HEK293 (cell line): Measurements from ENCODE around the gene C4BPB.

Source experiments
- CTCF ChIA-PET: fragments of 350-600 bp; formaldehyde crosslinking; extraction: SDS; loops from one replicate; lab custom pipeline; 2021; ENCODE audit warnings: antibody characterized with exemption; lab: Yijun Ruan, JAX
- POLR2A ChIA-PET: fragments of 300-600 bp; formaldehyde crosslinking; extraction: SDS; loops from one replicate; lab custom pipeline; 2020; ENCODE audit warnings: antibody characterized with exemption, inconsistent platforms; lab: Yijun Ruan, JAX
- H3K27ac ChIP-seq: fragments of 200-500 bp; sonication (Bioruptor generic); 2 replicates; pipeline ENCODE4 v1.5.1; 2014; ENCODE audit warnings: low read depth, low read length, control low read depth, inconsistent platforms; ENCODE audit errors: extremely low read depth
- H3K36me3 ChIP-seq, 2 experiments: fragments of 200-500 bp in 1 of 2; sonication (Bioruptor generic) in 1 of 2; 1 replicate in 1 of 2; 2 replicates in 1 of 2; pipeline ENCODE4 v1.5.1; 2014 to 2017; ENCODE audit warnings: inconsistent platforms in 2 of 2, low read length in 2 of 2; ENCODE audit not compliant: control insufficient read depth in 2 of 2, insufficient read depth in 1 of 2
- H3K4me1 ChIP-seq: fragments of 200-500 bp; sonication (Bioruptor generic); 2 replicates; pipeline ENCODE4 v1.5.1; 2014; ENCODE audit warnings: mild to moderate bottlenecking, low read length, inconsistent platforms; ENCODE audit not compliant: control insufficient read depth, insufficient read depth
- H3K4me3 ChIP-seq: 2 replicates; pipeline ENCODE4 v1.5.1; 2011; ENCODE audit warnings: low read depth, mild to moderate bottlenecking, control low read depth, low read length, moderate library complexity
- H3K9me3 ChIP-seq: fragments of 200-500 bp; sonication (Bioruptor generic); 2 replicates; pipeline ENCODE4 v1.5.1; 2014; ENCODE audit warnings: low read depth, low read length, inconsistent platforms; ENCODE audit not compliant: control insufficient read depth, insufficient read depth
- INSM2 ChIP-seq: fragments of 450-650 bp; formaldehyde crosslinking; IDR thresholded peaks from 2 replicates; pipeline ENCODE4 v1.5.1; 2016; ENCODE audit warnings: missing biosample characterization, missing genetic modification characterization
- RBAK ChIP-seq: fragments of 450-650 bp; formaldehyde crosslinking; IDR thresholded peaks from 2 replicates; pipeline ENCODE4 v1.5.1; 2016; ENCODE audit warnings: missing biosample characterization, missing genetic modification characterization
- SP3 ChIP-seq: fragments of 450-650 bp; formaldehyde crosslinking; IDR thresholded peaks from 2 replicates; pipeline ENCODE4 v1.5.1; 2016; ENCODE audit warnings: missing biosample characterization, missing genetic modification characterization
- ZBTB1 ChIP-seq: fragments of 450-650 bp; formaldehyde crosslinking; IDR thresholded peaks from 2 replicates; pipeline ENCODE4 v1.5.1; 2016; ENCODE audit warnings: missing biosample characterization, missing genetic modification characterization
- ZBTB10 ChIP-seq: fragments of 450-650 bp; formaldehyde crosslinking; IDR thresholded peaks from 2 replicates; pipeline ENCODE4 v1.5.1; 2016; ENCODE audit warnings: missing biosample characterization, missing genetic modification characterization
- ZBTB7A ChIP-seq: fragments of 450-650 bp; formaldehyde crosslinking; IDR thresholded peaks from 2 replicates; pipeline ENCODE4 v1.5.1; 2016; ENCODE audit warnings: low read depth, missing biosample characterization, missing genetic modification characterization
- ZFP3 ChIP-seq: fragments of 450-650 bp; formaldehyde crosslinking; IDR thresholded peaks from 2 replicates; pipeline ENCODE4 v1.5.1; 2016; ENCODE audit warnings: low read depth, missing biosample characterization, missing genetic modification characterization
- ZNF274 ChIP-seq, 2 experiments: fragments of 200-500 bp in 1 of 2; fragments of 450-650 bp in 1 of 2; sonication (Bioruptor generic) in 1 of 2; formaldehyde crosslinking in 1 of 2; IDR thresholded peaks; 2 replicates each; pipeline versions ENCODE4 v1.5.1 to v1.6.1; 2014 to 2016; ENCODE audit warnings: borderline replicate concordance in 1 of 2, inconsistent platforms in 1 of 2, low read length in 1 of 2, missing biosample characterization in 1 of 2, missing genetic modification characterization in 1 of 2
- ZNF488 ChIP-seq: fragments of 450-650 bp; formaldehyde crosslinking; IDR thresholded peaks from 2 replicates; pipeline ENCODE4 v1.5.1; 2016; ENCODE audit warnings: missing biosample characterization, missing genetic modification characterization
- ZNF514 ChIP-seq: fragments of 450-650 bp; formaldehyde crosslinking; IDR thresholded peaks from 2 replicates; pipeline ENCODE4 v1.5.1; 2016; ENCODE audit warnings: missing biosample characterization, missing genetic modification characterization
- ZNF549 ChIP-seq: fragments of 450-650 bp; IDR thresholded peaks from 2 replicates; pipeline ENCODE4 v1.5.1; 2018; ENCODE audit warnings: missing biosample characterization, missing genetic modification characterization, mild to moderate bottlenecking, inconsistent platforms, moderate library complexity
- ZNF555 ChIP-seq: fragments of 450-650 bp; formaldehyde crosslinking; conservative IDR thresholded peaks from 2 replicates; pipeline ENCODE4 v1.5.1; 2017; ENCODE audit warnings: missing biosample characterization, mild to moderate bottlenecking, missing genetic modification characterization, inconsistent platforms
- ZNF560 ChIP-seq: fragments of 450-650 bp; formaldehyde crosslinking; IDR thresholded peaks from 2 replicates; pipeline ENCODE4 v1.5.1; 2017; ENCODE audit warnings: missing biosample characterization, missing genetic modification characterization, borderline replicate concordance
- ZNF596 ChIP-seq: fragments of 450-650 bp; IDR thresholded peaks from 2 replicates; pipeline ENCODE4 v1.5.0; 2018; ENCODE audit warnings: missing biosample characterization, mild to moderate bottlenecking, missing genetic modification characterization, moderate library complexity
- ZNF639 ChIP-seq: fragments of 450-650 bp; formaldehyde crosslinking; IDR thresholded peaks from 2 replicates; pipeline ENCODE4 v1.5.1; 2016; ENCODE audit warnings: missing biosample characterization, missing genetic modification characterization
- ZNF777 ChIP-seq: fragments of 450-650 bp; formaldehyde crosslinking; IDR thresholded peaks from 2 replicates; pipeline ENCODE4 v1.5.1; 2017; ENCODE audit warnings: missing biosample characterization, missing genetic modification characterization, borderline replicate concordance

The C4BPB gene

GRCh38 chr1:207088161-207088560, 499 bp upstream of the C4BPB start:
- POLR2A ChIA-PET: no interaction called here
- Histone ChIP-seq H3K4me3 (no peak overlapping the region), H3K27ac (no peak overlapping the region), H3K4me1 (no peaks in the 10 kb centered on the region), H3K9me3 (no peaks in the 10 kb centered on the region), H3K36me3 (no peaks in the 10 kb centered on the region)
- CTCF ChIA-PET: no interaction called here
- TF ChIP-seq ZNF549 (no peak), ZFP3 (tag by site-specific recombination) (no peak), ZNF777 (tag by site-specific recombination) (no peak), ZNF514 (no peak), ZNF596 (tag by site-specific recombination) (no peak), RBAK (tag by site-specific recombination) (no peak), ZNF639 (no peak), ZNF274 (IDR thresholded peaks at IDR 0.05; ENCODE audit: low read length) (no peak), ZNF274 (tag by site-specific recombination; IDR thresholded peaks at IDR 0.05; ENCODE audit: borderline replicate concordance) (no peak), ZBTB1 (tag by site-specific recombination) (no peak), ZNF555 (tag by site-specific recombination) (no peak), ZNF560 (tag by site-specific recombination) (no peak), ZNF488 (tag by site-specific recombination) (no peak), SP3 (tag by site-specific recombination) (no peak)

- POLR2A ChIA-PET: no interaction called here
- Histone ChIP-seq H3K9me3 (no peaks in the 10 kb centered on the region), H3K4me1 (no peaks in the 10 kb centered on the region), H3K36me3 (no peaks in the 10 kb centered on the region), H3K27ac (no peak overlapping the region), H3K4me3 (no peak overlapping the region)
- TF ChIP-seq INSM2 (tag by site-specific recombination) (no peak), ZBTB7A (tag by site-specific recombination) (no peak), ZBTB10 (tag by site-specific recombination) (no peak)
- CTCF ChIA-PET: interaction anchor here (0.5 to 0.8 kb wide), 5 partner anchors 19 to 409 kb away, joined by 3 to 7 read pairs (median 3); no protein-coding TSS in a partner anchor
These were observed 1.1 kb downstream of the C4BPB start for GRCh38 chr1:207089627-207090355.
